ENCODE results near the gene TREML4. TPM values are rescaled to one million over a fixed set of nuclear protein-coding genes. Genes with fewer than 3 reads are reported as not detected.
A peak's percentile ranks its signal among the peaks of the same experiment; 100 is the strongest.

TREML4 gene, protein sequence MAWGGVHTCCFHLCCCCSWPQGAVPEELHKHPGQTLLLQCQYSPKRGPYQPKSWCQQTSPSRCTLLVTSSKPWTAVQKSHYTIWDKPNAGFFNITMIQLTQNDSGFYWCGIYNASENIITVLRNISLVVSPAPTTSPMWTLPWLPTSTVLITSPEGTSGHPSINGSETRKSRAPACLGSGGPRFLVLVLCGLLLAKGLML
- not detected in 3 replicates for total RNA-seq

DNA sequence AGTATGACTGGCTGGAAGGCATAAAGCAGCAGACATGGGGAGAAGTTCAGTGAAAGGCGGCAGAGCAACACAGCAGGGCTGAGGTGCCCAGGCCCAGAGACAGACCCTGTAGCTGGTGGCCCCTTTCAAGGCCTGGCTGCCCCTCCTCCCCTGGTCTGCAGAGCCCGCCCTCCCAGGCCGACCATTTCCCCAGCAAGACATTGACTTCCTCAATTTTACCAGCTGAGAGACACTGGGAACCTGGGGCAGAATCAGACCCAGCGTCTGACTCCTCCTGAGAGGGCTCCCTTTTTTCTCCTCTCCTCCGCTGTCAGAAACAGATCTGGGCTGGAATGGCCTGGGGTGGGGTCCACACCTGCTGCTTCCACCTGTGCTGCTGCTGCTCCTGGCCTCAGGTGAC lies at the start of gene TREML4:
Gene TREML4, plus strand, starts transcription at position 254 of the 400 bp plus-strand sequence. Its CDS starts 79 bp downstream, at position 333.
- Mint-ChIP-seq H3K4me1 (peaks cover 9% of the 10 kb centered on the region), H3K27me3 (ENCODE audit: low read depth) (peaks cover 89% of the 10 kb centered on the region), H3K36me3 (no peaks in the 10 kb centered on the region), H3K27ac (no peak within 1 kb of the TSS), H3K4me3 (no peak within 1 kb of the TSS), H3K9me3 (peaks cover 5% of the 10 kb centered on the region)
- no peak for DNase-seq (ENCODE audit: low spot score in 2 of 2, unreplicated experiment in 2 of 2)
- TF ChIP-seq, protein P1, sequence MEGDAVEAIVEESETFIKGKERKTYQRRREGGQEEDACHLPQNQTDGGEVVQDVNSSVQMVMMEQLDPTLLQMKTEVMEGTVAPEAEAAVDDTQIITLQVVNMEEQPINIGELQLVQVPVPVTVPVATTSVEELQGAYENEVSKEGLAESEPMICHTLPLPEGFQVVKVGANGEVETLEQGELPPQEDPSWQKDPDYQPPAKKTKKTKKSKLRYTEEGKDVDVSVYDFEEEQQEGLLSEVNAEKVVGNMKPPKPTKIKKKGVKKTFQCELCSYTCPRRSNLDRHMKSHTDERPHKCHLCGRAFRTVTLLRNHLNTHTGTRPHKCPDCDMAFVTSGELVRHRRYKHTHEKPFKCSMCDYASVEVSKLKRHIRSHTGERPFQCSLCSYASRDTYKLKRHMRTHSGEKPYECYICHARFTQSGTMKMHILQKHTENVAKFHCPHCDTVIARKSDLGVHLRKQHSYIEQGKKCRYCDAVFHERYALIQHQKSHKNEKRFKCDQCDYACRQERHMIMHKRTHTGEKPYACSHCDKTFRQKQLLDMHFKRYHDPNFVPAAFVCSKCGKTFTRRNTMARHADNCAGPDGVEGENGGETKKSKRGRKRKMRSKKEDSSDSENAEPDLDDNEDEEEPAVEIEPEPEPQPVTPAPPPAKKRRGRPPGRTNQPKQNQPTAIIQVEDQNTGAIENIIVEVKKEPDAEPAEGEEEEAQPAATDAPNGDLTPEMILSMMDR (IDR thresholded peaks at IDR 0.05; ENCODE audit: unreplicated experiment): no peak

- DNase-seq (ENCODE audit: low spot score in 2 of 2, unreplicated experiment in 2 of 2): no peak
- Mint-ChIP-seq H3K4me3 (no peak overlapping the region), H3K9me3 (no peaks in the 10 kb centered on the region), H3K27me3 (ENCODE audit: low read depth) (peaks cover 33% of the 10 kb centered on the region), H3K4me1 (no peaks in the 10 kb centered on the region), H3K36me3 (no peaks in the 10 kb centered on the region), H3K27ac (no peak overlapping the region)
- TF ChIP-seq, protein P1 (IDR thresholded peaks at IDR 0.05; ENCODE audit: unreplicated experiment): no peak
Observed at GRCh38 chr6:41179163-41179562, 49.0 kb upstream of the TREML4 start.

- no peaks in the 10 kb centered on the region for H3K36me3 Mint-ChIP-seq
- no peak overlapping the region for H3K27ac Mint-ChIP-seq
- H3K4me1 Mint-ChIP-seq: no peaks in the 10 kb centered on the region
- TF ChIP-seq, protein P1 (IDR thresholded peaks at IDR 0.05; ENCODE audit: unreplicated experiment): no peak
- H3K4me3 Mint-ChIP-seq: no peak overlapping the region
- no peaks in the 10 kb centered on the region for H3K9me3 Mint-ChIP-seq
- H3K27me3 Mint-ChIP-seq (ENCODE audit: low read depth): peaks cover 32% of the 10 kb centered on the region
- no peak for DNase-seq (ENCODE audit: low spot score in 2 of 2, unreplicated experiment in 2 of 2)
Observed at GRCh38 chr6:41181566-41181965, 46.6 kb upstream of the TREML4 start.

- DNase-seq (ENCODE audit: low spot score in 2 of 2, unreplicated experiment in 2 of 2): no peak
- Mint-ChIP-seq H3K4me1 (no peaks in the 10 kb centered on the region), H3K27ac (no peak overlapping the region), H3K36me3 (no peaks in the 10 kb centered on the region), H3K4me3 (no peak overlapping the region), H3K9me3 (no peaks in the 10 kb centered on the region), H3K27me3 (ENCODE audit: low read depth) (peaks cover 24% of the 10 kb centered on the region)
- TF ChIP-seq, protein P1 (IDR thresholded peaks at IDR 0.05; ENCODE audit: unreplicated experiment): peak; percentile 14
Observed at GRCh38 chr6:41182069-41183034, 45.8 kb upstream of the TREML4 start.

DNA sequence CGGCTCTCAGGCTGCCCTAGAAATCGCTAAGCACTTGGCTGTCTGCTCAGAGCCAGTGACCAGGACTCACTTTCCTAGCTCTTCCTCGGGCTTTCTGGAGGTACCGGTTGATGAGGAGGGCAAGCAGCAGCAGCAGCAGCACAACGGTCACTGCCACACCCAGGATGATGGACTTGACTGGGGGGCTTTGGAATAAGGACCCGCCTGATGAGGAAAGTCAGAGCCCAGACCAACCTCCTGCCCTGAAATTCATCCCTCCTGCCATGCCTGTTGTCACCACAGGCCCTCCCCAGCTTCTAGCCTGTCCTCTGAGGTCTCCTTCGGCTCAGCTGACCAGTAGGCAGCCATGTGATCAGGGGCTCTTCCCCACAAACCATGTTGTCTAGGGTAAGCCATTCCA lies 43.4 kb upstream of the TREML4 start:
- Mint-ChIP-seq H3K36me3 (no peaks in the 10 kb centered on the region), H3K4me3 (no peak overlapping the region), H3K9me3 (peaks cover 5% of the 10 kb centered on the region), H3K4me1 (no peaks in the 10 kb centered on the region), H3K27me3 (ENCODE audit: low read depth) (peaks cover 17% of the 10 kb centered on the region), H3K27ac (no peak overlapping the region)
- DNase-seq (ENCODE audit: low spot score in 2 of 2, unreplicated experiment in 2 of 2): no peak
- TF ChIP-seq, protein P1 (IDR thresholded peaks at IDR 0.05; ENCODE audit: unreplicated experiment): no peak
